GM21381 (cell line): ENCODE data around the gene OR51G1.
"Not testable (repeated sequence)": the region's sequence is repeated elsewhere in the genome, so short reads cannot be mapped to it uniquely, and the experiment has no call there.

Source experiments
- ATAC-seq: cut with Tn5 transposase; IDR thresholded peaks from one replicate; pipeline ENCODE4 v1.9.1; 2021; ENCODE audit warnings: mild to moderate bottlenecking, moderate library complexity; ENCODE audit not compliant: unreplicated experiment

The OR51G1 gene

DNA sequence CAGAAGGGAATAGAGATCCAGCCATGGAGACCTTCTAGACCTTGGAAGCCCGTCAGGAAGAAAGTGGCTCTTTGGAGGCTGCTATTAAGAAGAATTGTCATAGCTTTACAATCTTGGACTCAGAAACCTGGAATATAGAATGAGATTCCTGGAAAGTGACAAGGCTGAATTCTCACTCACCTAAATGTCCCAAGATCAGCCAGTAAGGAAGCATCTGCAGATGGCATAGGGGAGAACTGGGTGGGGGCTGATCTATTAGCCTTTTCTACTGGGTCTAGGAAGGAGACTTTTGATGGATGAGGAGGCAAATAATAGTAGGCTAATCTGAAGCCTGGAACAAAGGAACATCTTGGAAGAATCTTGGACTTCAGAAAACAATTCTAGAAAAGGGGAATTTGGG is at the start of gene OR51G1:
OR51G1 (minus strand) TSS at position 101 of the 400 bp plus-strand sequence; CDS start at position 101, 0 bp downstream.
- ATAC-seq: no peak

GRCh38 chr11:4962816-4963215 is 38.7 kb upstream of the OR51G1 start:
- ATAC-seq: no peak

GRCh38 chr11:4960877-4961276 is 36.7 kb upstream of the OR51G1 start:
- ATAC-seq: no peak

- no peak for ATAC-seq
These were observed 33.3 kb upstream of the OR51G1 start for GRCh38 chr11:4957396-4957795.

DNA sequence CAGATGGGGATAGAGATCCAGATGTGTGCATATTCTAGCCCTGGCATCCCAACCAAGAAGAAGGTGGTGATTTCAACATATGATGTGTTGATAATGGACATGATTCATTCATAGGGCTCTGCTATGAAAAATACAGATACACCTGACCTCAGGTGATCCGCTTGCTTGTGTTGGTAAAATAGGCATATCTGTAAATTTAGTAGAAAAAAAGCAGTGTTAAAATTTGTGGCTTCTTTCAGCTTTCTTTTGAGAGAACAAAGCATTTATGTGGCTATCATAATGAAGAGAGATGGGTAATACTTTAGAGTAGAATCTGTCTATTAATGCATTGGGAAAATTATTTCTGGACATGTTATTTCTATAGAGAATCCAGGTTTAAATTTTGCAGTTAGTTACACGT is 31.5 kb upstream of the OR51G1 start, which contains the start of gene OR51A2:
OR51A2 (minus strand) TSS at position 101 of the 400 bp plus-strand sequence; CDS start at position 101, 0 bp downstream.
- ATAC-seq: not testable (repeated sequence)

DNA sequence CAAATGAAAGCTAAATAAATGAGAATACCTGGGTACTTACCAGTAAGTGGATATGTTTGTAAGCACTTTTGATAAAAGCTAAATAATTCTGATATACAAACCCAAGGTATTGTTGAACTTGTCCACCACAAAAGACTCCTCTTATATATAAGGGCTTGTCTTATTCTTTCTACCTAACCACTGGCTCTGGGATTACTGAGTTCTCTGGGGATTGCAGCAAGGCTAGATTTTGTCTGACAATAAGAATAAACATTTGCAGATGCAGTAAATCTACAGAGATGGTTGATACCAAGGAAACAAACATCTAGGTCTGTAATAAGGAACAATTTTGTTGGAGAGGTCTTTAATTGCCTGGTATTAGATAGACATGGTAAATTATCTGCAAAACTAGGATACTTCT is 23.4 kb upstream of the OR51G1 start, which contains the start of gene OR51A4:
OR51A4 (minus strand) TSS at position 101 of the 400 bp plus-strand sequence. CDS start 505 bp downstream, outside the sequence.
- no peak for ATAC-seq

DNA sequence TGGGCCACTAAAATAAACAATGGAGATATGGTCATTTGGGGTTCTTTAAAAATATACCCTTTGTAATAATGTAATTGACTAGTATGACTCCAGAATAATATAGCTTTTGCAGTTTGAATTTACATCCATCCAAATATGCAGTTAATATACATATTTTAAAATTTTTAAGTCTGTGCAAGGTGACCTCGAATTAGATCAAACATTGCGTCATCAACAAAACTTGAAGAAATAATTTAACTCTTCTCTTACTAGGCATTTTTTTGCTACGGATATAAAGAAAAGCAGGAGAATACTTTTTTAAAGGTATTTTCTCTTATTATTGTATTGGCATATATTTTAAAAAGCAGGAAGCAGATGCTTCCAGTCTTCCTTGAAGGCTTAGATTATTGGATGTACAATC is 12.6 kb upstream of the OR51G1 start:
- ATAC-seq: no peak

GRCh38 chr11:4932751-4933150 is 8.6 kb upstream of the OR51G1 start:
- no peak for ATAC-seq

DNA sequence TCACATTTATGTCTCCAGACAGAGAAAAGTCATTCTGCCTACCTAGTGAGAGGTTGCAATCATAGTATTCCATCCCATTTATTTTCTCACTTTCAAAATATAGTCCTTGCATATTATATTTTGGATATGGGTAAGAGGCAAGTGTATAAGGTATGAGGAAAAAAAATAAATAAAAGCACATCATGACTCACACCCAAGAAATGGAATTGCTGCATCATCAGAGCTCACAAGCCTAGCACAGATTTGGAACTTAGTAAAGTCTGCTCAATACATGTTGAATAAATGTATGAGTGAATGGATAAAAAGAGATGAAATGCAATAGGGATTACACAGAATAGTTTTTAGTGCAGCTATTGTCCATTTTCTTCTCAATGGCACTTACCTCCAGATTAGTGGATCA is 2.5 kb upstream of the OR51G1 start:
- no peak for ATAC-seq

GRCh38 chr11:4922304-4922703 is 1.8 kb downstream of the OR51G1 start:
- no peak for ATAC-seq

- ATAC-seq: no peak
These were observed 2.3 kb downstream of the OR51G1 start for GRCh38 chr11:4921796-4922195.

- ATAC-seq: no peak
These were observed 4.9 kb downstream of the OR51G1 start, which contains the start of gene OR51G2 for GRCh38 chr11:4919250-4919649. Gene OR51G2, minus strand, starts transcription at chr11:4919350. Its CDS starts 3,687 bp downstream, at chr11:4915663.

- ATAC-seq: no peak
These were observed 7.6 kb downstream of the OR51G1 start for GRCh38 chr11:4916581-4916980.

GRCh38 chr11:4903484-4903883 is 20.7 kb downstream of the OR51G1 start, which contains the start of gene OR51A7:
Gene OR51A7, plus strand, starts transcription at chr11:4903783. Its CDS starts 3,587 bp downstream, at chr11:4907370.
- no peak for ATAC-seq

GRCh38 chr11:4891996-4892640 is 32.0 kb downstream of the OR51G1 start:
- no peak for ATAC-seq

GRCh38 chr11:4890279-4890678 is 33.9 kb downstream of the OR51G1 start:
- no peak for ATAC-seq

GRCh38 chr11:4887591-4887990 is 36.5 kb downstream of the OR51G1 start:
- no peak for ATAC-seq

DNA sequence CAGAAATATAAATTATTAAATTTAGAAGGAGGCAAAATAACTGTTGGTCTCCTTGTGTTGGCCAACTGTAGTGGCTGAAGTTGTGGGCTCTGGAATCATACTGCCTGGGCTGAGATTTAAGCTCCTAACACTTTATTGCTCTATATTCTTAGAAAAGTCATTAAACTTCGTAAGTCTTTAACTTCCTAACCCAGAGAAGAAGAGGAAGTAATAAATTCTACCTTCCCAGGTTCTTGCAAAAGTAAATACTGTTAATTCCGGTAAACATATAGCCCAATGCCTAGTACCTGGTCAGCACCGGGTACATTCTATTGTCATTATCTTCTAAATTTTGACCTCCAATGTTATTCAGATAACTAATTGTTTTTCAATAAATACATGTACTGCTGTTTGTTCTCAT is 38.0 kb downstream of the OR51G1 start:
- no peak for ATAC-seq

- no peak for ATAC-seq
These were observed 39.8 kb downstream of the OR51G1 start for GRCh38 chr11:4884361-4884760.

DNA sequence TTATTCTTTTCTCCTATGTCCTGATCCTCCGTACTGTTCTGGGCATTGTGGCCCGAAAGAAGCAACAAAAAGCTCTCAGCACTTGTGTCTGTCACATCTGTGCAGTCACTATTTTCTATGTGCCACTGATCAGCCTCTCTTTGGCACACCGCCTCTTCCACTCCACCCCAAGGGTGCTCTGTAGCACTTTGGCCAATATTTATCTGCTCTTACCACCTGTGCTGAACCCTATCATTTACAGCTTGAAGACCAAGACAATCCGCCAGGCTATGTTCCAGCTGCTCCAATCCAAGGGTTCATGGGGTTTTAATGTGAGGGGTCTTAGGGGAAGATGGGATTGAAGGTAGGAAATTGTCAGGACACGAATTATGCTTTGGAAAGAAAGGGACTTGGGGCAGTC is 41.6 kb downstream of the OR51G1 start:
- no peak for ATAC-seq

DNA sequence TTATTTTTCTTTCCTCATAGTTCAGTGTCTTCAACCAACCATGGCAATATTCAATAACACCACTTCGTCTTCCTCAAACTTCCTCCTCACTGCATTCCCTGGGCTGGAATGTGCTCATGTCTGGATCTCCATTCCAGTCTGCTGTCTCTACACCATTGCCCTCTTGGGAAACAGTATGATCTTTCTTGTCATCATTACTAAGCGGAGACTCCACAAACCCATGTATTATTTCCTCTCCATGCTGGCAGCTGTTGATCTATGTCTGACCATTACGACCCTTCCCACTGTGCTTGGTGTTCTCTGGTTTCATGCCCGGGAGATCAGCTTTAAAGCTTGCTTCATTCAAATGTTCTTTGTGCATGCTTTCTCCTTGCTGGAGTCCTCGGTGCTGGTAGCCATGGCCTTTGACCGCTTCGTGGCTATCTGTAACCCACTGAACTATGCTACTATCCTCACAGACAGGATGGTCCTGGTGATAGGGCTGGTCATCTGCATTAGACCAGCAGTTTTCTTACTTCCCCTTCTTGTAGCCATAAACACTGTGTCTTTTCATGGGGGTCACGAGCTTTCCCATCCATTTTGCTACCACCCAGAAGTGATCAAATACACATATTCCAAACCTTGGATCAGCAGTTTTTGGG is 42.2 kb downstream of the OR51G1 start, which contains the start of gene OR51T1:
OR51T1 (plus strand) TSS at position 41 of the 641 bp plus-strand sequence; CDS start at position 41, 0 bp downstream.
- no peak for ATAC-seq

DNA sequence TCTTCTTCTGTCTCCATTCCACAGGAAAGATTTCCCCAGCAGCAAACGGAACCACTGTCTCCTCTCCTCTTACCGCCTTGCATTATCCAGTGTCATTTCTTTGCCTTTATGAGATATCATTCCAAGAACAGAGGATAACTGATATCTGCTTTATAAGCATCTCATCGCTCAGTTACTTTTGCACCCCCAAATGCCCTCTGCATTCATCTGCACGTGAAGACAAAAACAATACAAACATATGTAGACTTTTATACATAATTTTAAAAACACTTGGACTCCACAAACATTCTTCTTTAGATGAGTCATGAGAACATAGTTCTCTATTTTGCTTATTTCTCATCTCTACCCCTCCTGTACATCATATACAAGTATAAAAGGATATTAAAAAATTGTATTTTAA is 43.0 kb downstream of the OR51G1 start:
- no peak for ATAC-seq
